NCI-H526 treated with DMSO at 0.1 percent for 48 hours (cell line): ENCODE data around the gene FBXL12.
"Not testable (repeated sequence)": the region's sequence is repeated elsewhere in the genome, so short reads cannot be mapped to it uniquely, and the experiment has no call there.

Experiments used
- DNase-seq: peaks from one replicate; lab custom pipeline; 2025; lab: John Stamatoyannopoulos, UW

Gene FBXL12

DNA sequence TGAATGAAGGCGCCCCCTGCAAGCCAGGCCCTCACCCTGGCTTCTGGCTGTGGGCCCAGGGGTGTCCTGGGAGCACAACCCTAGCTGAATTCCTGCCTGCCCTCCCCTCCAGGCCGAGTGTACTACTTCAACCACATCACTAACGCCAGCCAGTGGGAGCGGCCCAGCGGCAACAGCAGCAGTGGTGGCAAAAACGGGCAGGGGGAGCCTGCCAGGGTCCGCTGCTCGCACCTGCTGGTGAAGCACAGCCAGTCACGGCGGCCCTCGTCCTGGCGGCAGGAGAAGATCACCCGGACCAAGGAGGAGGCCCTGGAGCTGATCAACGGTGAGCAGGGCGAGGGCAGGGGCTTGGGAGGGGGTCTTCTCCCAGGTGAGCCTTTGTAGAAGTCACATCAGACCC, 19.4 kb upstream of the FBXL12 start:
- DNase-seq = no peak

DNA sequence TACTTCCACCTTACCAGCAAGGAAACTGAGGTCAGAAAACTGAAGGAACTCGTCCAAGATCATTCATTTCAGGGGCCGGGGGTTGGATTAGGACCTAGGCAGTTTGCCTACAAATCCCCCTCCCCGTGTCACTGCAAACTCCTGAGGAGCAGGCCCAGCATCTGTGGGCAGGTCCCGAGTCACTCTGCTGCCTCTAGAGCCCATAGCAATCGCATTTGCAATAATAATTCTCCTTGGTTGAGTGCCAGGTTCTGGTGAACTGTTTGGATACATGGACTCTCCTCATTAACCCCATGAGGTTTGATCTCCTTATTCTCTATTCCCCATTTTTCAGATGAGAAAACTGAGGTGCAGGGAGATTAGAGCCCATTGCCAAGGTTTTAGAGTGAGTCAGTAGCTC, 17.1 kb upstream of the FBXL12 start:
- DNase-seq = no peak

- DNase-seq = no peak
These were observed 16.6 kb upstream of the FBXL12 start for GRCh38 chr19:9835507-9835949.

DNA sequence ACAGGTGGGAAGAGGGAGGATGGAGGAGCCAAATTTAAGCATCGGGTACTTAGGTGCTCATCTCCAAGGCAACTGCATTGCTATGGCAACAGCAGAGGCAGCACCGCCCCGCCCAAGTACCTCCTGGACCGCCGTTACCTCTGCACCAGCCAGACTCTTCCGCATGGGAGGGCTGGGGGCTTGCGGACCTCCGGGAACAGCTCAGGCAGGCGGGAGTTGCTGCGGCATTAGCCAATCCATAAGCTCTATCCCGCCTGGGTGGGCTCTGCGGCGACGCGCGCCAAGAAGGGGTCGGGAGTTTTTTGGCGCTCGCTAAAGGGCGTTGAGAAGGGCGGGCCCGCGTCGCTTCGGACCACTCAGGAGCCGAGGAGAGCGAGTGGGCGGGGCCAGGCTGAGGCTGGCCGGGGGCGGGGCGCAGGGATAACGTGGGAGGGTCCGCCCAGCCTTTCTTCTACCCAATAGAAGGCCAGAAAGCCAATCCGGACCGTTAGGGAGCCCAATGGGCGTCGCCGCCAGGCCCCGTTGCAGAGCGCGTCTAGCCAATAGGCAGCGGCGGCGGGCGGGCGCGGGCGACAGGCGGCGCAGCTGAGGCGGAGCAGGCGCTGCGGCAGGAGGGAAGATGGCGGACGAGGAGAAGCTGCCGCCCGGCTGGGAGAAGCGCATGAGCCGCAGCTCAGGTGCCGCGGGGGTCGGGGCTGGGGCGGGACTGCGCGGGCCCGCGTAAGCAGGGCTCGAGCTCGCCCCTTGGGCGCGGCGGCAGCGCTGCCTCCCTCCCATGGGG, 16.0 kb upstream of the FBXL12 start, which contains the start of gene PIN1:
Gene PIN1 (plus strand): TSS at position 593 of the 781 bp plus-strand sequence. CDS start 27 bp downstream, at position 620.
- peak; percentile 85 for DNase-seq

DNA sequence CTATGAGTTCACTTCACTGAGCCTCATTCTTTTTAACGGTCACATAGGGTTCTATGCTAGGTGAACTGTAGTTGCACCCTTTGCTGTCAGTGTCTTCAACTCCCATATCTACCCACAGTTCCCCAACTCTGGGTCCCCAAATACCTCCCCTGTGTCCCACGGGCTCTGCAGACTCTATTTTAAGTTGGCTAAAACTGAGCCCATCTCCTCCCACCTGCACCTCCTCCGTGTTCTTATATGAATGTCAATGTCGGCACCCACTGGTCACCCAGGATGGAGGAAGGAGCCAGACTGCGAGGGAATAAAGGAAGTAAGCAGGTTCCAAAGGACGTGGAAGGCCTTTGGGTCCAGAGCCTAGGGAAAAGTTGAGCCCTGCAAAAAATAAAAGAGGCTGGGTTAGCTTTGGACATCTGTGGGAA, 15.4 kb upstream of the FBXL12 start:
- DNase-seq = no peak

DNA sequence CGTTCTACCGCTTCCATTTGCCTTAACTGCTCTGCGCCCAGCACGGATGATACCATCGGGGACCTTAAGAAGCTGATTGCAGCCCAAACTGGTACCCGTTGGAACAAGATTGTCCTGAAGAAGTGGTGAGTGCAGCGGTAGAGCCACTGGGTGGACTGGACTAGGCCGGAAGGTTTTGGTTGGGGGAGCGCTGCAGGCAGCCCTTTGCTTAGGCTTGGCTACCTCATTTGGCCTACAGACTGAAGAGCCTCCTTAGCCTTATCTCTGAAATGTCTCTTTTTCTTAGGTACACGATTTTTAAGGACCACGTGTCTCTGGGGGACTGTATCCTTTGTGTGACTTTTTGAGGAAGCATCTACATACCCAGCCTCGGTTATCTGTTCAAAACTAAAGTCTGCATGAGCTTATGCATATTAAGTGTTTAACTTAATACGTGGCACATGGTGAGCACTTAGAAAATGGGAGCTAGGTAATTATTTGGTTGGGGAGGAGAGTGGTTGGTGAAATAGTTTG, 9.7 kb upstream of the FBXL12 start:
- DNase-seq = no peak

DNA sequence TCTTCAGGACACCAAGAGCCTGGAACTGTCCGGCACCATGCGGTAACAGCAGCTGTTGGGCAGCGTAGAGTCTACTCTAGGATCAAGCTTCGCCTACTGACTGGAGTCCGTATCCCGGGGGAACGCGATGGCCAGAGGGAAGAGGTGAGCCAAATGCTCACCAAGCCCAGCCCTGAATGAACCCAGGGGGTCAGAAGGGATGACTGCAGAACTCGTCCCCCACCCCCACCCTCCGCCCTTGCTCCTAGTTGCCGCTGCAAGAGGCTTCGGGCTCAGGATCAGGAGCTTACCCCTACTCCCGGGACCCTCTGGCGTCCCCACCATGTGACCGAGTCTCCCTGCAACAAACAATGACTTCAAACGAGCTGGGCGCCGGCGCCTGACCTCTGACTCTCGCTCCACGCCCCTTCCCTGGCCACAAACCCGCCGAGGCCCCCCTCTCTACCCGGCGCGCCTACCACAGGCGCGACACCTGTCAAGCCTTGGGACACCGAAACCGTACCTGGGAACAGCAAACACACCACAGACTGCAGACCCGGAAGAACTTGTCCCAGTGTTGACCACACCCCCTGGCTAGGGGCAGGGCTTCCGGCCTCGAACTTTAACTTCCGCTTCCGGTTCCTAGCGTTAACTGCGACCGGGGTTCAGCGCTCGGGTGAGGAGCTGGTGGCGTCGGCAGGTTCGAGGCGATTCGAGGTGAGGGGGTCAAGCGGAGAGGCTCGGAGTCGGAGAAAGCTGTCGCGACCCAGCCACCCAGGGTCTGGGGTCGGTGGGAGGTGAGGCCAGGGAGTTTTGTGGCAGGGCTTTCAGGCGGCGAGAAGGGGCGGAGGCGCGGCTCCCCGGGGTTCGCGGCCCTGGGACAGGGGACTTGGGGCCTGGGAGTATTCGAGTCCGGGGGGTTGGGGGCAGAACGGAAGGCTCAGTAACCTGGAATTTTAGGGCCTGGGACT, 8.7 kb upstream of the FBXL12 start, which contains the start of gene UBL5:
Gene UBL5 (plus strand): TSS at position 630 of the 950 bp plus-strand sequence. CDS start 420 bp downstream, outside the sequence.
- peak; percentile 67 for DNase-seq

DNA sequence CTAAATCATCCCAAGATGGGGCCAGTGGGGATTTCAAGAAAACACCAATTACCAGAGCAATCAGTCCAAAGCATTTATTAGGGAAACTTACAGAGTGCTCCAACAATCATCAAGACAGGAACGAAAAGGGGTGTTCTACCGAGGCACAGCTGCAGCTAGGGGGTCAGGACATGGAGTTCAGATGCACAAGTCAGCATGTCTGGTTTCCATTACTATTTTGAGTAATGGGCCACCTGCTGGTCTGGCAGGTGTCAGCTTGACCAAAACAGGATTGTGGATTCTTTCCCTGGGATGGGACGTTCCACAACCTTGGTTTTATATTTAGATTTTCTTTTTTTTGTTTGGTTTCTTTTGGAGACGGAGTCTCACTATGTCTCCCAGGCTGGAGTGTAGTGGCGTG, 4.9 kb upstream of the FBXL12 start:
- DNase-seq = no peak

GRCh38 chr19:9820034-9820433, 1.2 kb upstream of the FBXL12 start:
- DNase-seq = not testable (repeated sequence)

DNA sequence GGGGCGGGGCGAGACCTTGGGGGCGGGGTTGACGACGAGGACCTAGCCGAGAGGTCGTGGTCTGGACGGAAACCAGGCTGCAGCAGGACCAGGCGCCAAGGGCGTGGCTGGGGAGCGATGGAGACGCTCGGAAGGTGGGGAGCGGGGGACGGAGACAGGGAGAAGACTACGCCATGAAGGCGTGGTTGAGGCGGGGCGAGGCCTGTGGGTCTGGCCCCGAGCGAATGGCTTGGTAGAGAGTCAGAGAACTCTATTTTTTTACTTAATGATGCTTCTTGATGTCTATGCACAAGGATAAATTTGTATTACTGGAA, 674 bp upstream of the FBXL12 start:
- DNase-seq = no peak

DNA sequence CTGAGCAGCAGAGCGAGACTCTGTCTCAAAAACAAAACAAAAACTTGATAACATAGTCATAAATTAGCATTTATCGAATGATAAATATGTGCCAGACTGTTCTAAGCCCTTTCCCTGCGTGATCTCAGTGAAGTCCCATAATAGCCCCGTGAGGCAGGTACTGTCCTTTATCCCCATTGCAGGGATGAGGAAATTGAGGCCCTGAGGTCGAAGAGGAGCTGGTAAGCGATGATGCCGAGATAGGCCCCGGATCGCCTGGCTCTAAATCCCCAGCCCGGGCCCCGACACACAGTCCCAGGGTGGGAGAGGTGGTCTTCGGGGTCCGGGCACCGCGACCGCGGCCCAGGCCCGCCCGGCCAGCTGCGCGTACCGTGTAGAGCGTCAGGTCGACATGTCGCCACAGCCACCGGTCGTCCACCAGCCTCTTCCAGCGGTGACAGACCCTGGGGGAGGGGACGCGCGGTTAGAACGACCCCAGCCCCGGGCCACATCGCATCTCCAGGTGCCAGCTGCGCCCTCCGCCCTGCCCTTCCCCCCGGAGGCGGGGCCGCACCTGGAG, 625 bp downstream of the FBXL12 start:
- DNase-seq = no peak

DNA sequence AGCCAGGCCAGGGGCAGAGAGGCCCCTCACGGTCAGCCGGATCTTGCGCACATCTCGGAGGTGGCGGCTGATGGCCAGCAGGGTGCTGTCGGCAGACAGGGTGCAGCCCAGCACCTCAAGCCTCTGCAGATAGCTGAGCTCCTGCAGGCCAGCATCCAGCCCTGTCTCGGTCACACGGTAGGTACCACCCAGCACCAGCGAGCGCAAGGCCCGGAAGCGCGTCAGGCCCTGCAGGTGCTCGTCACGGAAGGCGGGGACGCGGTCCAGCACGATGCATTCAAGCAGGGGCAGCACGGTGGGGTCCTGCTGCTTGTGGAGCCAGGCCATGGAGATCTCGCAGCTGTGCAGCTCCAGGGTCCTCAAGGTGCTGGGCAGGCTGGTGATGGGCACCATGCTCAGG, 7.7 kb downstream of the FBXL12 start:
- DNase-seq = no peak

DNA sequence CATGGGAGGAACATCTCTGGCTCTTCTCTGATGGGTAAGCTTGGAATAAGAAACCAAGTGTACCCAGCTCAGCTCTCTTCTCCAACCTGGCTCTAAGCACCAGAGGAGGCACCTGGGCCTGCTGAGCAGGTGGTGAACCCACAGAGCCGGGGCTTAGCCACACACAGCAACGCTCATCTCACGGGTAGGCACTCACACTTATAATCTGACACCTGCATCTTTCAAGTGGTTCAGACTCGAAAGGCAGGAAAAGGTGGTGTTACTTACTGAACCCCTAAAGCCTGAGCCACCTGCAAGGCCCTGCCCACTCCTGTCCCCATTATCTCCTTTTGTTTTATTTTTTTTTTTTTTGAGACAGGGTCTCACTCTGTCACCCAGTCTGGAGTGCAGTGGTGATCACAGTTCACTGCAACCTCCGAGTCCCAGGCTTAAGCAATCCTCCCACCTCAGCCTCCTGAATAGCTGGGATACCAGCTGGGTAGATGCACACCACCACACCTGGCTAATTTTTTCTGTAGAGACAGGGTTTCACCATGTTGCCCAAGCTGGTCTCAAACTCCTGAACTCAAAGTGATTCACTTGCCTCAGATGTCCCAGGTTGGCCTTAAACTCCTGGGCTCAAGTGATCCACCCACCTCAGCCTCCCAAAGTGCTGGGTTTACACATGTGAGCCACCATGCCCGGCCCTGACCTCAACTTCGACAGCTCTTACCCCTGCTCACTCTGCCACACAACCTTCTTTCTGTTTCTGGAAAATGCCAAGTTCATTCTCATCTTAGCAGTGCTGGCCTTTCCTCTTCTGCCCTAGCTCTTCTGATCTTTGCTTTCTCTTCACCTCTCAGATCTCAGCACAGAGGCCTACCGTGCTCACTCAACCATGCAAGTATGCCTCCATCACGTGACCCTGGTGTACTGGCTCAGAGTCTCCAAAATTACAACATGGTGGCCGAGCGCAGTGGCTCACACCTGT, 9.7 kb downstream of the FBXL12 start:
- no peak for DNase-seq

DNA sequence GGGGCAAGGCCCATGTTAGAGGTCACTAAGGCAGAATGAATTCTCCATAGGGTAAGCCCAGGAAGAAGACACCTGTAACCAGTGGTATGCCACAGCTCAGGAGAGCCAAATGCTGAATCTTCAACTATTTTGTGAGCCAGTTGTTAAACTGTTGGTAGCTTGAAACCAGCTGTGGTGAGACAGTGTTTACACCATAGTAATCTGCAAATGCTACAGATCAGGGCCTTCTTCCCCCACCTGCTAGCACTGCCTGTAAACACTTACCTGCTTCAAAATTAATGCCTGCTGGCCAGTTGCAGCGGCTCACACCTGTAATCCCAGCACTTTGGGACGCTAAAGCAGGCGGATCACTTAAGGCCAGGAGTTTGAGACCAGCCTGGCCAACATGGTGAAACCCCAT, 12.1 kb downstream of the FBXL12 start:
- no peak for DNase-seq

DNA sequence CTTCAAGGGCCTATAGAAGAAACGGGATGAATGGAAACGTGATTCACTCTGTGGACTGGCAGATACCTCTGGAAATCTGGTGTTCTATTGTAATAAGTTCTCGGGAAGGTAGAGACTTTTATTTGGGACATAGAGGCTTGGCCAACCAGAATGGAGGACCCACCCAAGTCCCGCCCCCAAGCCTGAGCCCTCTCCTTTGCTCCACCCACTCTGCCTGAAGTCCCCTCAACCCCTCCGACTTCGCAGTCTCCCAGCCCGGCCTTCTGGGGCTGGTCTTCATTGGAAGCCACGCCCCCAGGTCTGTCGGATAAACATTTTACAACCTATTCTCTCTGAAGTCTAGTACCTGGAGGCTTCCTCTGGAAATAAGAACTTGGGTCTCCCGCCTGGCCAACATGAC, 16.9 kb downstream of the FBXL12 start:
- DNase-seq = no peak

DNA sequence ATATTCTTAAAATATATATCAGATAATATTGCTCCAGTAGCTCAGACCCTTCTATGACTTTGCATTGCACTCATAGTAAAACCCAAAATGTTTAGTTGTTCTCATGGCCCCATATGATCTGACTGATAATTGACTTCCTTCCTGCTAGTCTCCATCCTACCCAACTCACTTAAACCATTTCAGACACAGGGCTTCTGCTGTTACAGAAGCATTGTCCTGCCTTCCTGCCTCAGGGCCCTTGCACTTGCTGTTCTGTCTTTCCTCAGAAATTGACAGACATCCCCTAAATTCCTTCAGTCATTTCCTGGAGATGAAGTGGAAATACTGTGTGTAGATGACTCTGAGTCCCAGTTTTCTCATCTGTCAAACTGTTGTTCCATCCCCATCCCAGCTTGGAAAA, 19.7 kb downstream of the FBXL12 start:
- no peak for DNase-seq

- no peak for DNase-seq
These were observed 21.0 kb downstream of the FBXL12 start for GRCh38 chr19:9797871-9798270.

DNA sequence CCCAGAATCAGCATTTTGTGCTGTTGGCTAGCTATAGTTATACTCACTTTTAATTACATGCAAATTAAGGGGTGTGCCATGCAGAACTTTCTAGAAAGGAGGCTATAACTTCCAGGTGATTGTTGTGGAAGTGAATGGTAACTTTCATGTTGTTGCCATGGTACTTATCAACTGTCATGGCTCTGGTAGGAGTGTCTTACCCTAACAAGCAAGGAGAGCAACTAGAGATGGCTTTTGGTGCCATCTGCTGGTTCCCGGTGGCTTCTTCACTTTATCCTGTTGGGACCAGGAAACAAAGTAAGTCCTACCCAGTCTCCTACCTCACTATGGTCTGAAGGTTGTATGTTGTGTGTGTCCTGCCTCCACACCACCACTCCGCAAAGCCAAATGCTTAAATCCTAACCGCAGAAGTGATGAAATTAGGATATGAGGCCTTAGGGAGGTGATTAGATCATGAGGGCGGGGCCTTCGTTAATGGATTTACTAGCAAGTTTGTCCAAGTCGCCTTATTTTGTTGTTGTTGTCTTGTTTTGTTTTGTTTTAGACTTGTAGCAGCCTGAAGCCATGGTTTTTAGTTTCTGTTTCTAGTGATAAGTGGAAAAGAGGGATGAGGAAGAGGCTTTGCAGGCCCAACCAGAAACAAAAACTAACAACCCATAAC, 22.6 kb downstream of the FBXL12 start:
- peak; percentile 73 for DNase-seq

- no peak for DNase-seq
These were observed 25.7 kb downstream of the FBXL12 start for GRCh38 chr19:9793071-9793591.
